Mucosa of descending colon (tissue), 3 donors: ENCODE data around the gene WDR82. TPM values are rescaled to one million over a fixed set of nuclear protein-coding genes. Genes with fewer than 3 reads are reported as not detected.
A peak's percentile ranks its signal among the peaks of the same experiment; 100 is the strongest.

Source experiments
- ATAC-seq: fragments of 200-7000 bp; cut with Tn5 transposase; one replicate; pipeline ENCODE4 v1.9.1; 2020; ENCODE audit warnings: mild to moderate bottlenecking, moderate library complexity
- DNase-seq, 3 donors: peaks; one replicate each; pipeline ENCODE4 v3.0.0-alpha.2; 2020
- H3K36me3 ChIP-seq: fragments of 200-600 bp; one replicate; pipeline ENCODE4 v1.8.0; 2021; ENCODE audit warnings: low read depth, mild to moderate bottlenecking
- H3K4me1 ChIP-seq: fragments of 200-600 bp; one replicate; pipeline ENCODE4 v1.8.0; 2021; ENCODE audit warnings: low read depth, mild to moderate bottlenecking
- H3K4me3 ChIP-seq: fragments of 200-600 bp; one replicate; pipeline ENCODE4 v1.8.0; 2021; ENCODE audit warnings: mild to moderate bottlenecking
- H3K9me3 ChIP-seq: fragments of 200-600 bp; one replicate; pipeline ENCODE4 v1.8.0; 2021; ENCODE audit warnings: mild to moderate bottlenecking
- CTCF ChIP-seq: fragments of 200-600 bp; IDR thresholded peaks from one replicate; pipeline ENCODE4 v1.8.0; 2022; ENCODE audit warnings: antibody characterized with exemption, mild to moderate bottlenecking
- intact Hi-C, 2 donors: fragments of 100-400 bp; cut with DNase I in 1 of 2; cut with micrococcal nuclease in 1 of 2; formaldehyde crosslinking; loops; one replicate each; pipeline versions ENCODE4 v1.11.0 to v1.11.1; 2022; cut with DNase I, micrococcal nuclease
- total RNA-seq, 3 donors: library from RNA; stranded (reverse); fragmentation: NEBNext Ultra II Directional in 2 of 3; extraction: Animal tissue kit (Norgen Biotek cat#: 25700) in 2 of 3; gene quantifications; one replicate each; pipeline versions ENCODE4 v1.2.1 to v1.2.4, GENCODE V29; 2021 to 2023
- donor health status: DM: no; HTN: no; CAD: no; lungs with moderate emphysema.
- donor health status: DM: no; HTN: no; CAD: no.
- donor health status: DM: no; HTN: yes; CAD: no.

The WDR82 gene
- total RNA-seq, 3 donors from 2014 or later: 55.8 to 83.1 (median 62.9) TPM

DNA sequence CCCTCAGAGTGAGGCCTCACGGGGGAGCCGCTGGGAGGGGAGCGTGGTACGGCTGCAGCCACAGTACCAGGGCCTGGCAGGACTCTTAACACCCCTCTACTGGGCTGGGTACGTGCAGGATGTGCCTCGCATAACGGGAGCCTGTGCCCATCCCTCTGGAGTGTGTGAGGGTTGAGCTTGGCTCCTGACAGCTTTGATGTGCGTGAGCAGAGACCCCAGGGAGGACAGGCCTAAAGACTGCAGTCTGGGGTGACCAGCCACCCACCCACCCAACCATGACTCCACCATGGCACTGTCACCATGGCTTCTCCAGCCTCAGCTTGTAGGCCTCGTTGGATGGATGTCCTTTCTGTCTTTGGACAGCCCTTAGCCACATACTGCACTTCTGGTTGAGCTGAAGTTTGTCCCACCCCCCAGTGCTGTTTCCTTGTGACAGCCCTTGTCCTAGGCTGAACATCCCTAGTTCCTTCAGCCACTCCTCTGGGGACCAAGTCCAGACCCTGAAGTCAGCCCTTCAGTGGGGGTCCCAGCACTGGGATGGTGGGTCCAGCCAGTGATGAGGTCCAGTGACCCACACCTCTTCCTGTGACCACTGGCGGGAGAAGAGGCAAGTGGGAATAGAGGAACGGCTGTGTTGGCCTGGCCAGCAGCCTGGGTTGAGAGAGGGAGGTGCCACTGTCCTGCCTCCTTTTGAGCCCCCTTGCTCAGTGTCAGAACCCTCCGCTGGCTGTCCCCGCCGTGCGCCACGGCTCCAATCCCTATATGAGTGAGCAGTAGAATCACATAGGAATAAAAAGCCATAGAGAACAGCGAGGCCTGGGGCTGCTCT is 15.3 kb upstream of the WDR82 start:
- H3K36me3 ChIP-seq: no peaks in the 10 kb centered on the region
- TF ChIP-seq CTCF: no peak
- peaks cover 32% of the 10 kb centered on the region for H3K4me1 ChIP-seq
- H3K4me3 ChIP-seq: no peak overlapping the region
- DNase-seq: peak in 1 of 3 donors; percentile 30
- intact Hi-C loops: no loop called here
- H3K9me3 ChIP-seq: no peaks in the 10 kb centered on the region
- no peak for ATAC-seq

DNA sequence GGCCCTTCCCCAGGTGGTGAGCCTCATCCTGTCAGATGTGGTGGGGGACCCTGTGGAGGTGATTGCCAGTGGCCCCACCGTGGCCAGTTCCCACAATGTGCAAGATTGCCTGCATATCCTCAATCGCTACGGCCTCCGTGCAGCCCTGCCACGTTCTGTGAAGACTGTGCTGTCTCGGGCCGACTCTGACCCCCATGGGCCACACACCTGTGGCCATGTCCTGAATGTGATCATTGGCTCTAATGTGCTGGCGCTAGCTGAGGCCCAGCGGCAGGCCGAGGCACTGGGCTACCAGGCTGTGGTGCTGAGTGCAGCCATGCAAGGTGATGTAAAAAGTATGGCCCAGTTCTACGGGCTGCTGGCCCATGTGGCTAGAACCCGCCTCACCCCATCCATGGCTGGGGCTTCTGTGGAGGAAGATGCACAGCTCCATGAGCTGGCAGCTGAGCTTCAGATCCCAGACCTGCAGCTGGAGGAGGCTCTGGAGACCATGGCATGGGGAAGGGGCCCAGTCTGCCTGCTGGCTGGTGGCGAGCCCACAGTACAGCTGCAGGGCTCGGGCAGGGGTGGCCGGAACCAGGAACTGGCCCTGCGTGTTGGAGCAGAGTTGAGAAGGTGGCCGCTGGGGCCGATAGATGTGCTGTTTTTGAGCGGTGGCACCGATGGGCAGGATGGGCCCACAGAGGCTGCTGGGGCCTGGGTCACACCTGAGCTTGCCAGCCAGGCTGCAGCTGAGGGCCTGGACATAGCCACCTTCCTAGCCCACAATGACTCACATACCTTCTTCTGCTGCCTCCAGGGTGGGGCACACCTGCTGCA is 14.0 kb upstream of the WDR82 start:
- TF ChIP-seq CTCF: no peak
- no peaks in the 10 kb centered on the region for H3K36me3 ChIP-seq
- no peaks in the 10 kb centered on the region for H3K9me3 ChIP-seq
- intact Hi-C loops: no loop called here
- H3K4me1 ChIP-seq: peaks cover 36% of the 10 kb centered on the region
- DNase-seq (peak in 2 of 3 donors; percentile 24 to 46), ATAC-seq (no peak)
- no peak overlapping the region for H3K4me3 ChIP-seq

DNA sequence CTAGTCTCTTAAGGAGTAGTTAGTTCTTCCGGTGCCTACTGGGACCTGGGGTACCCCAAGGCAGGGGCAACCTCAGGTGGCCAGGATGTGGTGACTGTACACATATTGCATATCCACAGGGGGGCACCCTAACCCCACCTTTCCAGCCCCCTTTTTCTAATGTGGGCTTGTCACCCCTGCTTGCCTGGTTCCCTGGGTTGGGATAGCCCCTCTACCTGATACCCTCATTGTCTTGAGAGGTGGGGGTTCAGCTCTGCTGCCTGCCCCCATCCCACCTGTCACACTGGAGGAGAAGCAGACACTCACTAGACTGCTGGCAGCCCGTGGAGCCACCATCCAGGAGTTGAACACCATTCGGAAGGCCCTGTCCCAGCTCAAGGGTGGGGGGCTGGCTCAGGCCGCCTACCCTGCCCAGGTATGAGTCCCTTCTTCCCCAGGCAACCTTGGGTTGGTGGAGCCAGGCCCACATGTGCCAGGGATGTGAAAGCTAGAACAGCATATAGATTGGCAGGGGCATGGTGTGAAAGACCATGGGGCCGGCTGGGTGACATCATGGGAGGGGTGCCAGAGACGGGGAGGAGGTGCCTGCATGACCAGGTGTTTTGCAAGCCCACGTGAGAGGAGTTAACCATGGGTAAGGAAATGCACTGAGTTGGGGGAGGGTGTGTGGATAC is 13.2 kb upstream of the WDR82 start:
- peak; percentile 32 for TF ChIP-seq CTCF
- intact Hi-C loops: no loop called here
- Histone ChIP-seq H3K9me3 (no peaks in the 10 kb centered on the region), H3K36me3 (no peaks in the 10 kb centered on the region), H3K4me1 (peaks cover 40% of the 10 kb centered on the region), H3K4me3 (no peak overlapping the region)
- ATAC-seq (no peak), DNase-seq (peak; percentile 40 to 50 (median 49))

DNA sequence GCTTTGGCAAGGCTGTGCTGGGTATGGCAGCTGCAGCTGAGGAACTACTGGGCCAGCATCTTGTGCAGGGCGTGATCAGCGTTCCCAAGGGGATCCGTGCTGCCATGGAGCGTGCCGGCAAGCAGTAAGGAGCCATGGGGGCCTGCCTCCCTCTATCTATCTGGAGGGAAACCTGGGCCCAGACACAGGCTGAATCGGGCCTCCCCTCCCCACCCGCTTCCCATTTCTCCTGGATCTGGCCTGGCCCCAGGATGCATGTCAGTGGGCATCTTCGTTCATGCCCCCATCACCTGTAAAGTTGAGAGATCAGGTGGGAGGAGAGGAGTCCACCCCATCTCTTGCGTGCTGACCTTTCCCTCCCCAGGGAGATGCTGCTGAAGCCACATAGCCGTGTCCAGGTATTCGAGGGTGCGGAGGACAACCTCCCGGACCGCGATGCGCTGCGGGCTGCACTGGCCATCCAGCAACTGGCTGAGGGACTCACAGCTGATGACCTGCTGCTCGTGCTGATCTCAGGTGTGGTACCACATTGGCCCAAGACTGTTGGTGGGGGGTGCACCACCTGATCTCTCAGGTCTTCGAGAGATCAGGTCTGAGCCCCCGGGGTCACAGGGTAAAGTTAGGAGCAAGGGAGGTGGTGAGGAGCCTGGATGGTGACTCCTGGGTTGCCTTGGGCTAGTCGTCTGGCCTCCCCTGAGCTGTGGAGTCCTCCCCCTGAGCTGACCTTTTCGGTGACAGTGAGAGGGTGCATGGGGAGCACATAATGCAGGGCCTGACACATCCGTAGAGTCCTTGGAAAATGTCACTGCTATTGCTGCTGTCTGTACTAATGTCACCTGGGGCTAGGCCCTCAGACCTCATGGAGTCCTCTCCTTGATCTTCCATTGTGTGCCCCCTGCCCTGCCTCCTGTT is 12.4 kb upstream of the WDR82 start:
- ATAC-seq (no peak), DNase-seq (peak; percentile 25 to 59 (median 37))
- Histone ChIP-seq H3K9me3 (no peaks in the 10 kb centered on the region), H3K4me3 (no peak overlapping the region), H3K4me1 (peaks cover 44% of the 10 kb centered on the region), H3K36me3 (no peaks in the 10 kb centered on the region)
- TF ChIP-seq CTCF: no peak
- intact Hi-C loops: no loop called here
